GM19043 (cell line): ENCODE data around the gene DUSP10.

Experiments used
- ATAC-seq: cut with Tn5 transposase; IDR thresholded peaks from one replicate; pipeline ENCODE4 v1.9.1; 2021; ENCODE audit warnings: low read depth; ENCODE audit not compliant: unreplicated experiment

DUSP10 gene

DNA sequence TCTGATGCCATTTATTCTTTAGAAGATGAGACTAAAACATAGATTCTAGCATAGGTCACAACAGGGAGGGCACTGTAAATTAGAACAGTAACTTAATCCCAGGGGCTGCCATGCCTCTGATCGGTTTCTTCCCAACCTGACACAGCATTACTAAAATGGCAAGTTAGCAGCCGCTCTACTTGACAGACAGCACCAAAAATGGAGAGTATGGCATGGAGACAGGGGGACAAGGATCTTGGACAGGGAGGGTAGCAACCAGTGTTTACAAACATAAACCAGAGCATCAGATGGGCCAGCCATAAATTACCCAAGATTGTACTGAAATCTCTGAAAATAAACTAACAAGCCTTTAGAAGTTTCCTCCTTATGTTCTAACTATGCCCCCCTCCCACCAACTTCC is 5.9 kb downstream of the DUSP10 start:
- ATAC-seq: no peak

DNA sequence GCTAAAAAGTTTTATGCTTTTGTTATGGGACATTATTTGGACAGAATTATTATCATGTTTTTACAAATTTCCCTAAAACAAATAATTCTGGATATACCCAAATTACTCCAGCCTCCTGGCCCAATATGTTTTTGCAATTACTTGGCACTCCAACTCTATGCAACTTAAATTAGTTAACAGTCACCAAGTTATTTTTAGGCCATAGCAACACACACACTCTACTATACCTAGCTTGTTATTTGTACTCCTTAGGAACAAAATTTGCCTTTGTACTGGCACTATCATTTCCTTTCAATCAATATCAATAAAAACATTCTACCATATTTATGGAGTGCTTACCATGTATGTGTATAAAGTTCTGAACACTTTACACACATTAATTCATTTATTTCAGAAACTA is 7.7 kb downstream of the DUSP10 start:
- ATAC-seq: no peak

DNA sequence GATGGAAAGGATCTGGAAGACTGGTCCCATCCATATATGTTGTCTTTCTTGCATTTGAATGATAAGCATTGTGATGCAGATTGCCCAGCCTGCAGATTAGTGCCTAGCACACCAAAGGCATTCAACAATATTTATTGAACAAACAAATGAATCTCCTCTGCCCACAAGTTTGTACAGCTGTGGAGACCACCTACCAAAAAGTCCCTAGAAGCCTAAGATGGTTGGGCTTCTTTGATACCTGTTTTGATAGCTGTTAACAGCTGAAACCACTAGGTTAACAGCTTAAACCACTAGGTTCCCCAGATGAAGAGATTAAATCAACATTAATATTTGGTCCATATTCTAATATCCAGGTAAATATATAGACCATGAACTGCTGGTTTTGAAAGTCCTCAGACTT is 9.8 kb downstream of the DUSP10 start:
- ATAC-seq: no peak

DNA sequence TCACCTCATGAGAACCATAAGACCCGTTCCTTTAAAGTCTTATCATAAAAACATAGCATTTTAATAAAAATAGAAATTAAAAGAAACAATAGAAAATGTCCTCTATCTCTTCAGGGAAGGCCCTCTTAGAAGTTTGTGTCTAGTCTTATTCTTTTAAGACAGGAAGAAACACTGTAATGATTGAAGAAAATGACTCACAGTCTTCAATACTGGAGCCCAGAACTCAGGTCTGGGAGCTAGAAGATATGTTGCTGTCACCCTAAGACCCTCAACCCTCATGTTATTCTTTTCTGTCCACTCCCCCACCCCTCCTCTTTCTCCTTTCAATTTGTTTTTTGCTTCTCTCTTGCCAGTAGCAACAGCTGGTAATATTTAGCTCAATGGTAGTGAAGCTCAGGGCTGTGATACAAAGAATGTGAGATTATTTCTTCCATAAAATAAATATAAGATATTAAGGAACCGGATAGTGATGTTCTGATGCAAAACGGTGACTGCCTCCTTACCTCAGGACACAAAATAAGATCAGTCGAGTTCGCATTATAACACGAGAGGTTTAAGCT is 12.0 kb downstream of the DUSP10 start:
- ATAC-seq: no peak

DNA sequence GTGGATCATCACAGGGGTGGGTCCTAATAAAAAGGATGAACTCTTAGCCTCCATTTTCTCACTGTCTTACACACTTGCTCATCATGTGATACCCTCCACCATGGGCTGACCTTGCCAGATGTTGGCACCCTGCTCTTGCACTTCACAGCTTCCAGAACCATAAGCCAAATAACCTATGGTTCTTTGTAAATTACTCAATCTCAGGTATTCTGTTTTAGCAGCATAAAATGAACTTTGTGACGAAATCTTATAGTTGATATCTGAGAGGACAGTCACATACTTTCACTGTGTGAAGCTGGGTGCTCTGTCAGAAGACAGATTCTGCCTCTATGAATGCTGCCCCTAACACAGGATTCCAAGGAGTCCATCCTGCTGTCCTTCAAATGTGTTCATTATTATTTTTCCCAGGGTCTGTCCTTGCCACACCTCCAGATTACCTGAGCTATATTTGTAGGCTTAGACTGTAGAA is 13.8 kb downstream of the DUSP10 start:
- ATAC-seq: no peak

DNA sequence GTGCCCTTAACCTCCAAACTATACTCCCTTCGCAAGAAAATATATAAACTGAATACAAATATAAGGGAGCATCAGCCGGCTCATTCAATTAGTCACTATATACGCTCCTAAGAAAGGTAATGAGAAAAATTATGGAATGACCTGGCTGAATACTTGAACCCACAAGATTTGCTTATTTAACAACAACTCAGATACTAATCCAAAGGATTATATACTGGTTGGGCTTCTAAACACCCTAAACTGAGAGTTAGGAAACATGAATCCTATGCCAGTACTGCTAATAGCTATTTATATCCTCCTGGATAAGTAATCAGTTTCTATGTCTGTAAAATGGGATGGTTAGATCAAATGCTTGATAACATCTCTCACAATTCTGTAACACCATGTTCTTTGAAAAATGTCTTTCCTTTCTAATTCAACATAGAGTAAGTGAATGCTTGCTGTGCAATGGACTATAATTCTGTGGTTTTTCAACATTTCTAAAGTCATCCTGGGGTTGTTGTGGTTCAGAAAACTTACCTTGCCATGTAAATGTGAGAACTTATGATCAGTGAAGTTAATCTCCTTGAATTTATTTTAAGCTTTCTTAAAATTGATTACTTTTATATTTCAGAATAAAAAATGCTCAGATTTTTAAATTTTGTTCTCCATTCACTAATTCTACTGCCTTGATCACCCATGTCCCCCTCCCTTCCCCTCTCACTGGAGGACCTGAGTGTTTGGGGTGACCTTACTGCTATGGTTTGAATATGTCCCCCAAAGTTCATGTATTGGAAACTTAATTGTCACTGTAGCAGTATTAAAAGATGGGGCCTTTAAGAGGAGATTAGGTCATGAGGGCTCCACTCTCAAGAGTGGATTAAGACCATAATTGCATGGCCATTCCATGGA is 14.5 kb downstream of the DUSP10 start:
- no peak for ATAC-seq

DNA sequence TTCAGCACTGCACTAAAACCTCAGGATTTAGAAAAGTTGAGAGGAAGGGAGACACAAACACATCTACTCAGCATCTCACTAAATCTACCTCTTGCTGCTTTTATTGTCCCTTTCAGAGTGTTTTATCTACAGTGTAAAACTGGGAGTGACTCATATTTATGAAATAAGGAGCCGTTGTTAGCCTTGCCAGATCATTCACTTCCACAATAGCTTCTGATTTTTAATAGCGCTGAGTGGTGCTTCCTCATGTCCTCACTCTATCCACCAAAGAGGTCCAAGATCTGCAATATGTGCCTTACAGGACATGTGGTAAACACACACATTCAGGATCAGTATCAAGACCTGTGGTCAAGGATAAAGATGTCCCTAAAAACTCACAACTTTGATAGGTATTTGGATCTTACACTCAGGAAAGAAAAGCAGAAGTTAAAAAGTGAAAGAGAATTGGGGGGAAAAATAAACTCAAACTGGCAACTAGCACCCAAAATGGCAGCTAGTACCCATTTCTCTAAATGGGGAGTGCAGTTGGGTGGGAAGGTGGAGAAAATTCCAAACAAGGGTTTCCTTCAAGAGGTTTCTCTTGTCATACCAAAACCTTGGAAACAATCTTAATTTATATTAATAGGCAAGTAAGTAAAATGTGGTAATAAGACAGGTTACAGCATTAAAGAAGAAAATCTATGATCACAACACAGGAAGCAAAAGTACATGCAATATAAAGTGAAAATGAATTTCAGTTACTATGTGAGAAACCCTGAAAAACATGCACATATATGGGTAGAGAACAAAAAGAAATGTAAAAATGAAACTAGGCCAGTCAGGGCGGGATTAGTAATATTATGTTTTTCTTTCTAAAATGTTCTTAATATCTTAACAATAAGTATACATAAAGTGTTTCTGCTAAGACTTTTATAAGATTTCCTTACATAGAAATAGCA is 15.9 kb downstream of the DUSP10 start:
- peak; percentile 48 for ATAC-seq

DNA sequence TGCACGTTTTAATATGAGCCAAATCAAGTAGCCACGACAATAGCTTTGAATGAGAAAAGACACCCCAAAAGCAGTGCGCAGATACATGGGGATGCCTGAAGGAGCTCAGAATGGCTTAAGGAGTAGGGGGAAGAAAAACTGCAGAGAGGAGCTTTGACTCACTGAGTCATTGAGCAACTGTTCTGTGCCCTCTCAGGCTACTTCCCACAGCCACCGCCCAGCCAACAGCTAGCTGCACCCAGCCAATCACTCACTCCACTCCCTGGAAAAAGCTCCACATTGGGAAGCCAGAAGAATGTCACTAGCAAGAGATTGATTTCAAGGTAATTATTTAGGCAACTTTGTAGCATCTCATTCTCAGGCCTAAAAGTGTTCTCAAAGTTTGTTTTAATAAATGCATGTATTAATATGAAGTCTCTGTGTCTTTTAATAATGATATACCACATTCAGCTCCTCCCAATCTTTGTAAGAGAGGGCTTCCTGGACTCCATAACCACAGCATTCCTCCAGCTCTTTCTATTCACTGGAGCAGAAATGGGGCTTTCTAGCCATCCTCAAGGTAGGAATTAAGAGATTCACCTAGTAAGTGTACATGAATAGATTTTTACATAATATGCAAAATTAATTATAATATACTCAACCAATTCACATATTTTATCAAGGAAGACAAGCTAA is 16.8 kb downstream of the DUSP10 start:
- no peak for ATAC-seq

DNA sequence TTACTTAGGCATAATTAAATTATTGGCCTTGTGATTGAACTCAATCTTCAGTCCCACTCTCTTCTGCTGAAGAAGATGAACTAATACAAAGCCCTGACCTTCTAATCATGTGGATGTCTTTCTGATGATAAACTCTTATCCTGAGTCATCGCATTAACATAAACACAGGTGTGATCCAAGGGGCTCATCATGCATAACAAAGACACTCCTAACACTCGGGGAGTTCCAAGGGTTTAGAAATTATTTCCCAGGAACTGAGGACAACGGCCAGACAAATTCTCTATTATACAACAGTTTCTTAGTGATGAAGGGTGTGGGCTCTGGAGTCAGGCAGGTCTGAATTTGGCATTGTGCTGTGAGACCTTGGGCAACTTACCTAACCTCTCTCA is 18.0 kb downstream of the DUSP10 start:
- ATAC-seq: no peak

DNA sequence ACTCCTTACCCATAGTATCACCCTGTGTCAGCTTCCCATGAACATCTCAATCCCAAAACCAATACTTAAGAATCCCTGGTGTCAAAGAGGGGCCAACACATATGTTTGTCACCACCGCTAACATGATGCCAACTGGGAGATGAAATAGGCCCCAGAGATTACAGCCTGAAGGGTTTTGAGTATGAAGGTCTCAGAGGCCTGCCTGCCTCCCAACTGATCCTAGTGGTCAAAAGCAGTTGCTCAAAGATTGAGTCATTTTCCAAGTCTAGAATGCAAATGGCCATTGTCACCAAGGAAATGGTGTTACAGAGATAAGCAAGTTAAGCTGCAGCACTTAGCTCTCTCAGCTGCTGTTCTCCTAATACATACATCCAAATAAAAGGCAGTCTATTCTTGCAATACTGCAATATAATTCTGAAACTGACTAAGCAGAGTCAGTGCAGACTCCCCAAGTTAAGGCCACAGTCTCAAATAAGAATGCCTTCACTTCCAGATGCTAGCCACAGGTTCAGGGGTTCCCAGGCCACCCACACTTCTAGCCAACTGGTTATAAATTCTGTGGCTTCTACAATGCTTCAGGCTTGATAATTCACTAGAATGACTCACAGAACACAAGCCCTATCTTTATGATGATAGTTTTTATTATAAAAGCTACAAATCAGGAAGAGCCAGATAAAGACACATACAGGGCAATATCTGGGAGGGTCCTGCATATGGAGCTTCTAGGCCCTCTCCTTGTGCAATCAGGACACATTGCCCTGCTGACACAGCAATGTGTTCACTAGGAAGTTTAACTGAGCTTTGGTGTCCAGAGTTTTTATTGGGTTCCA is 18.7 kb downstream of the DUSP10 start:
- ATAC-seq: no peak

DNA sequence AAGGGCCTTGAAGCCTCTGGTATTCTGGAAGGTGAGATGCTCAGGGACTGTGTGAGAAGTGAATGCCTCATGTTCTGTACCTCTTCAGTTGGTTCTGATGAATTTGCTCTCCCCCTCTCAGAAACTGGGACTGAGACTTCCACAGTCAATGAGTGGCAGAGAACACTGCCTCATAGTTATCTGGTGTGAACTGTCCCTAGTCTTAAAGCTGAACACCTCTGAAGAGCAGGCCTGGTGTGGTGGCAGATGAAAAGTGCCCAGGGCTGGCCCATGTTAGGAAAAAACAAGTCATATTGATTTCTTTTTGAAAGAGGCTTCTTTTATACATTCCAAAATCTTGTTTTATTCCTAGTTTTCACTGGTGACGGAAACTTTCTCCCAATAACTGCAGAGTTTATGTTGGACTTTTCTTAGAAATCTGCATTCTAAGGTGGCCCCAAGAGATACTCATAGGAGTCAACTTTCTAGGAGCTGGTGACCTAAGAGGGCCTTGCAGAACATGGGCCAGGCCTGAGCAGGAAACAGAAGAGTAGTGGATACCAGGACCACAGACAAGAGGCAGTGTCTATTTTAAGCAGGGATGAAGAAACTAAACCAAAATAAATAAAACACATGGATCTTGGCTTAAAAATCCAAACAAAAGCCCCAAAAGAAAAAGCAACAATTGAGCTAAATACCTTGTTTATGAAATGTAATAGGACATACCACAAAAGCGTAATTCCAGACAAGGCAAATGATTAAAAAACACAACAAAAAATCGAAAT is 19.5 kb downstream of the DUSP10 start:
- ATAC-seq: no peak

DNA sequence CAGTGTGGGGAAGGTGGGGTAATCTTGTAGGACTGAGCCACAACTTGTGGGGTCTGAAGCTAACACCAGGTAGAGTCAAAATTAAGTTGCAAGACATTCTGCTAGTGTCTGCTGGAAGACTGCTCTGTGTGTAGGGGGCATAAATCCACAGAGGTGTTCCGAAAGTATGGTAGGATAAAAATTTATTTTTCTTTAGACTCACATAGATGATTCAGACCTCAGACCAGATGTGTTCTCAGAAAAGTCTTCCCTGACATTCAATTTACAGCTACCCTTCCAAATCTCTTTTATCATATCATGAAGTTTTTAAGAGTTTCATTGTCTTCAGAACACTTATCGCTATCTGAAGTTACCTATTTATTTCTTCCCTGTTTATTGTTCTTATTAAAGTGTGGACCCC is 21.3 kb downstream of the DUSP10 start:
- no peak for ATAC-seq

DNA sequence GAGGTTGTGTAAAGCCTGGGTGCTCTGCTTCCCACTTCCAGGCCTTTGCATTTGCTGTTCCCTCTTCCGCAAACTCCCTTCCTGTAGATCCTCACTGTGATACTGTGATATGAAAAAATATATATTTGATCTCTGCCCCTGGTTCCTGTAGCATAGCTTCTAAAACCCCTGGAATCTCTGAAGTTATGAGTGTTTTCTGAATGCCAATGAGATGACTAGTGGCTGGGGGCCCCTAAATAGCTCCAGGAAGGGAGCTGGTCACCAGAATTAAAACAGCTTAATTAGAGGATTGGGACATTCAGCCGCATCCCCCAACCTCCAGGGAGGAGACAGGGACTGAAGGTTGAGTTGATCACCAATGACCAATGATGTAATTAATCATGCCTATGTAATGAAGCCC is 21.9 kb downstream of the DUSP10 start:
- ATAC-seq: no peak

DNA sequence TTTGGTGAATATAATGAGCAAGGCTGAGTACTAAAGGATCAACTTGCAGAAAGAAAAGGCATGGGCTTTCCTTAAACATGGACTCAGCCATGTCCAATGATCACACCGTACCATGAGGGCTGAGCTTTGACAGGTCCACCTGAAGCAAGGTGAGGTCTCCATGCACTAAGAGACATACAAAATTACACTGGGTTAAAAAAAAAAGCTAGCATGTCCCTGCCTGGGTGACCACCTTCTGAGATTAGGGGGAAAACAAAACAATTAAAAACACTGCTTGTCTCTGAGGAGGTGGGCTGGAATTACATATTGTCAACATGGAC is 22.7 kb downstream of the DUSP10 start:
- ATAC-seq: no peak

DNA sequence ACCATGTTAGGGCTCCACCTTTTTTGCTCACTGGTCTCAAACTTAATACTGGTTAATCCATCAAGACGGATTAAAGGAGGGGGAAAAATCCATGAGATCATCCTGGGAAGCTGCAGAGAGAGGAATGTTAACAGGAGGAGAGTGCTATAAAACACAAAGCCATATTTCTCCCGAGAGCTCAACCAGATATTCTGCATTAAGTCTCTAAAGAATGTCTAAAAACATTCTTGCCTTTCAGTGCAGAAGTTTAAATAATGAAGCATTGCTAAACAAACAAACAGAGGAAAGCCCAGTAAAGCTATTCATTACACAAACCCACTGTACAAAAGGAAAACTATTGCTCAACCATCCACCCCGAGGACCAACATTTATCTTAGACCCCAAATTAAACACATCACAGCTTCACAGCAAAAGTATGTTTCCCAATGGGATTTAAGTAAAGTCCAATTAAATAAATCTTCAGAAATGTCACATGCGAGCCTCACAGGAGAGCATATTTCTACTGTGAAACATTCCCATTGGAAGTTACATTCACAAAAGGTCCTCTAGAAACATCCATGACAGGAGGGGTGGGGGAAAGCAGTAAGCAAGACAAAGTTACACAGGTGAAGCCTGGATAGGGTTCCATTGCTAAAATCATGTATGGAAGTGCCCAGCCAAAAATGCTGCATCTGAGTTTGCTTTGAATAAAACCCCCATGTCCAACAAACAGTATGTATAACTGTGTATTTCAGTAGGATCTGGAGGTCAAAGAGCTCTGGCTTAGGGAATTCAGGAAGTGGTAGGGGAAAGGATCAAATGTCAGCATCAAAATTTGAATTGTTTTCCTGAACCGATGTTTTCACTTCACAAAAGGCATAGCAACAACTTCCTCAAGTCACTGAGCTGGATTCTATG is 23.3 kb downstream of the DUSP10 start:
- no peak for ATAC-seq

DNA sequence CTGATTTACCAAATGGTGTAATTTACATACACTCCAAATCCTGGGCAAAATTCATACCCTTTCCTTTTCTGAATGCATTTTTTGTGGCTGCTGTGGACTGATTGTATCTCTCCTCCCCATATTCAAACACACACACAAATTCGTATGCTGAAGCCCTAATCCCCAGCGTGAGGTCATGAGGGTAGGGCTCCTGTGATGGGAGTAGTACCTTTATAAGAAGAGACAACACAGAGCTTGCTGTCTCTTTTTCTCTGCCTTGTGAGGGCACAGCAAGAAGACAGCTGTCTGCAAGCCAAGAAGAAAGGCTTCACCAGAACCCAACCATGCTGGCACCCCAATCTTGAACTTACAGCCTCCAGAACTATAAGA is 24.4 kb downstream of the DUSP10 start:
- ATAC-seq: no peak

DNA sequence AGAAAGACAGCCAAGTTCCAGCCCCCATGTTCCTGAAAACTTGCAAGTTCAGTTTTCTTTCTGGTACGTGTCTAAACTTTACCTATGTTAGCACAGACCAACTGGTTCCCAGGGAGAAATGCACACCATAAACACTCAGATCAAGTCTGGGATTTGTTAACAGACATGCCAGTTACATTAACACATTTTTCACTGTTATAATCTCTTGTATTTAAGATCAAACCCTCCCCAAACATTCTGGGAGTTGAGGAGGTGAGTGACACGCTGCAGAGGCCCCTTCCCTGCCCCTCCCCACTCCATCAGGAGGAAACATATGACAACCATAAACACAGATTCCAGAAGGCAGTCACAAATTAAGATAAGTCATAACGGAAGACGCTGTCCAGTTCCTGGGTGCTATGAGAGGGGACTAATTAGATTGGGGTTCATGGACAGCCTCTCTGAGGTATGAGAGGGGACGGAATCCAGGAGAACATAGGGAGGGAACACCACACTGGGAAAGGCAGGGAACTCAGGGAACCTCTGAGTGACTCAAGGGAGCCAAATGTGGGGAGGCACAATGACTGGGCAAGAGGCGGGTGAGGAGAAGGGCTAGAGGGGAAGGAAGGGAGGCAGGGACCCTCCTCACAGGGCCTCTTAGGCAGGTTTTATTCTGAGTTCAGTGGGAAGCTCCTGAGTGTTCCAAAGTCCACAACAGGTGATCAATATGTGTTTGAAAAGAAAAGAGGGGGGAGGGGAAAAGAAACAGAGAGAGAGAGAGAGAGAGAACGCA is 25.0 kb downstream of the DUSP10 start:
- no peak for ATAC-seq
